ENCODE measurements around the gene RAD51D. TPM values are rescaled to one million over a fixed set of nuclear protein-coding genes. Genes with fewer than 3 reads are reported as not detected.

Gene RAD51D
- total RNA-seq, 4 donors from 2014 or later: 6.4 to 16.1 (median 9.9) TPM

DNA sequence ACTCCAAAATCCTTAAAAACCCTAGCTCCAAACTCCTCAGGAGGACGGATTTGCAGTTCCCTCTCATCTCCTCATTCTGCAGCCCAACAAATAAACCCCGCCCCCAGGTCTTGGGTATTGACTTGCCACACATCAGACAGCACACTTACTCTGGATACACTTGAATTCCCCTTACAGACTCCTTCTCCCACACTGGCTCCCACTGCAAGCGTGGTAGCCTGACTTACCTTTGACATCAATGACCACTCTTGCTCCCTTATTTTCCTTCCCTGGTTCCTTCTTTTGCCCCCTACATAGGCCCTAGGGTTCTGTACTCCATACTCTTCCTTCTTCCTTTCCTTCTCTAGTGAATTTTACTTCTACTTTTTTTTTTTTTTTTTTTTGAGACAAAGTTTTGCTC is 63.6 kb downstream of the RAD51D start:
- TF ChIP-seq, protein P1, sequence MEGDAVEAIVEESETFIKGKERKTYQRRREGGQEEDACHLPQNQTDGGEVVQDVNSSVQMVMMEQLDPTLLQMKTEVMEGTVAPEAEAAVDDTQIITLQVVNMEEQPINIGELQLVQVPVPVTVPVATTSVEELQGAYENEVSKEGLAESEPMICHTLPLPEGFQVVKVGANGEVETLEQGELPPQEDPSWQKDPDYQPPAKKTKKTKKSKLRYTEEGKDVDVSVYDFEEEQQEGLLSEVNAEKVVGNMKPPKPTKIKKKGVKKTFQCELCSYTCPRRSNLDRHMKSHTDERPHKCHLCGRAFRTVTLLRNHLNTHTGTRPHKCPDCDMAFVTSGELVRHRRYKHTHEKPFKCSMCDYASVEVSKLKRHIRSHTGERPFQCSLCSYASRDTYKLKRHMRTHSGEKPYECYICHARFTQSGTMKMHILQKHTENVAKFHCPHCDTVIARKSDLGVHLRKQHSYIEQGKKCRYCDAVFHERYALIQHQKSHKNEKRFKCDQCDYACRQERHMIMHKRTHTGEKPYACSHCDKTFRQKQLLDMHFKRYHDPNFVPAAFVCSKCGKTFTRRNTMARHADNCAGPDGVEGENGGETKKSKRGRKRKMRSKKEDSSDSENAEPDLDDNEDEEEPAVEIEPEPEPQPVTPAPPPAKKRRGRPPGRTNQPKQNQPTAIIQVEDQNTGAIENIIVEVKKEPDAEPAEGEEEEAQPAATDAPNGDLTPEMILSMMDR (IDR thresholded peaks at IDR 0.05): no peak
- DNase-seq (ENCODE audit: low spot score): no peak
- no peak for ATAC-seq (ENCODE audit: low FRiP score)

DNA sequence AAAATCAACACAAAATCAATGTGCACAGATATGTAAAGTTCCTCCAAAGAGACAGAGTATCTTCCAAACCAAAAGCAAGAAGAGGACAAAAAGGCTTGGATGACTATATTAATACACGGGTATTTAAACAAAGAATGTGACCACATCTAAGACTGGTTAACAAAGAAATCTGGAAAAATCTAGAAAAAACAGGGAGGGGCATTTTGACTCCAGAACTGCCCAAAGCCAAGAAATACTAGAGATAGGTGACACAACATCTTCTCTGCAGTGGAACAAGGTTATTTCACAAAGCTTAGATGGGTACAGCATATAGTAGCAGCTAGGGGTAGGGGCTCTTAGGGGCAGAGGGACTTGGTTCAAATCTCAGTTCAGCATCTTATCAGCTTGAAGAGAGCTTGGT is 66.5 kb downstream of the RAD51D start:
- no peak for DNase-seq (ENCODE audit: low spot score)

DNA sequence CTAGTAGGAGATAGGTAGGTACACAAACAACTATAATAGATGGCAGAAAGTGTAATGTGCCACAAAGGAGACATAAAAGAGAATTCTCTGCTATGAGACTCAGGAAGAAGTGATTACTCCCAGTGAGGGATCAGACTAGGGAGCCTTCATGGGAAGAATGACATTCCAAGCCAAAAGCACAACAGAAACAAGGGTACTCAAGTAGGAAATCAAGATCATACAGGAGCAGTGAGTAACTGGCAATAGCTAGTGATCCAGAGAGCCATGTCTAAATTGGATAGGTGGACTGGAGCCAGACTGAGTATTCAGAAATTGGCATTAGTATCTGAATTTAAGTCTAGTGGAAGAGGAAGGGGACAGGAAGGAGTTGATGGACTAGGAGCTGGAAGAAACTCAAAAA is 66.9 kb downstream of the RAD51D start:
- DNase-seq (ENCODE audit: low spot score): no peak
- TF ChIP-seq, protein P1 (IDR thresholded peaks at IDR 0.05): no peak
- no peak for ATAC-seq (ENCODE audit: low FRiP score)

More for the DNA sequence above, 66.5 kb downstream of the RAD51D start:
- no peak for ATAC-seq (ENCODE audit: low FRiP score)
- TF ChIP-seq, protein P1 (IDR thresholded peaks at IDR 0.05): no peak

DNA sequence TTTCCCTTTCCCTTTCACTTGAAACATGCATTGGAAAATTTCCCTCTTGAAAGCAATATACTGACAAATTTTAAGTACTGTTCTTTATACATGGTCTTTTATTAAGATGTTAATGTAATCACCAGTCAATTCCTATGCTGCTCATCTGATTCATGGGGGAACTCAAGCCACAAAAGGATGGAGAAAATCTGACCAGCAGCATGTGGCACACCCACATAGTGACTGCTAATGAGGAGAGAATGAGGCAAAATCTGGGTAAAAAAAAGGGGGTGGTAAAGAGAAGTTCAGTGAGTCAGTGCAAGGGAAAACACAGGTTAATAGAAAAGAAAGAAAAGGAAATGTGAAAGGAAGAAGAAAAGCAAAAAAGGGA is 67.4 kb downstream of the RAD51D start:
- DNase-seq (ENCODE audit: low spot score) (no peak), ATAC-seq (ENCODE audit: low FRiP score) (no peak)
- TF ChIP-seq, protein P1 (IDR thresholded peaks at IDR 0.05): no peak

DNA sequence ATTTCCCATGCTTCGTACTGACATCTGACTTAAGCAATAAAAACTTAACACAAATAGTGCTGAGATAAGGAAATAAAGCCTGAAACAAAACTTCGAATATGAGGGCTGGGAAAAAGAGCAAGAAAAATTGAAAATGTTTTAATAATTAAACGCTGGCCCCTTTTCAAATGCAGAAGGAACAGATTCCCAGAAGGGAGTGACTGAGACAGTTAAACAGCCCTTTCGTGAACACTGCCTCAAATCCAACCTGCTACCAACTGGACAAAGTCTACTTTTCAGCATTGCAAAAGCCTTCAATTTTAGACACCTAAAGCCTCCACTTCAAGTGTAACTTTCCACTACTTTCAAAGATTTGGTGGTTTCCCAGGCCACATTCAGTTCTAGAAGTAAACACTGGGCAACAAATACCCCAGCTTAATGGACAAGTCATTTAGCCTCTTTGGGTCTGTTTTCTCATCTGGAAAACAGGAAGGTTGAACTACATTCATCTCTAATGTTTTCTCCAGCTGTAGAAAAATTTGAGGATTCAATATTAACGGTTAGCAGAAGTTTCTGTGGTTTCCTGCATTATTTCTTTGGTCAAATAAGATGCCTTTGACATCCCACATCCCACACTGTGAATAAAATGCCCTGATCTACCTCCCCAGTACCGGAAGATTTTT is 68.0 kb downstream of the RAD51D start:
- ATAC-seq (ENCODE audit: low FRiP score) (no peak), DNase-seq (ENCODE audit: low spot score) (no peak)
- TF ChIP-seq, protein P1 (IDR thresholded peaks at IDR 0.05): no peak

DNA sequence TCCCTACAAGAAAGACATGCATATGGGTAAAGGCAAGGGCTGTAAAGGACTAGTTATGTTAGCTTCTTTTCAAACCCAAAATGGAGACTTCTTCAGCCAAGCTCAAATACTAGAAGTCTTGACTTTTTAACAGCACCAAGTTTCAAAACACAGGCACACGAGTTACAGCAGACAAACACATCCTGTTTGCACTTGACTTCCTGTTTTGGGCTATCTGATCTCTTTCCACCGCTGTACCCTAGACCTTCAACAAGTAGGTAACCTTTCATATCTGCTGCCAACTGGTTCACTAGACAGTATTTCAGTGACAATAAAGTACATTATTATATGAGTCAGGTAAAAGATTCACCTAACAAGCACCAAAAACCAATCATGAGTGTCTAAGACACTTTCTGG is 68.5 kb downstream of the RAD51D start:
- no peak for ATAC-seq (ENCODE audit: low FRiP score)
- TF ChIP-seq, protein P1 (IDR thresholded peaks at IDR 0.05): no peak
- DNase-seq (ENCODE audit: low spot score): no peak

DNA sequence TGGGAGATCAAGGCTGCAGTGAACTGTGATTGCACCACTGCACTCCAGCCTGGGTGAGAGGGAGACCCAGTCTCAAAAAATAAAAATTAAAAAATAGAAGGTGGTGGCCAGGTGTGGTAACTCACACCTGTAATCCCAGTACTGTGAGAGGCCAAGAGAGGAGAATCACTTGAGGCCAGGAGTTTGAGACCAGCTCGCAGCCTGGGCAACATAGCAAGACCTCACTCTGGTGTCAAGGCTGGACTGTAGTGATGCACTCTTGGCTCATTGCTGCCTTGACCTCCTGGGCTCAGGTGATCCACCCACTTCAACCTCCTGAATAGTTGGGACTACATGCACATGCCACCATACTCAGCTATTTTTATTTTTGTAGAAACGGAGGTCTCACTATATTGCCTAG is 69.5 kb downstream of the RAD51D start:
- DNase-seq (ENCODE audit: low spot score) (no peak), ATAC-seq (ENCODE audit: low FRiP score) (no peak)
- TF ChIP-seq, protein P1 (IDR thresholded peaks at IDR 0.05): no peak
